Right lung (tissue), 5 donors: ENCODE measurements around the gene ZNF532. TPM values are rescaled to one million over a fixed set of nuclear protein-coding genes. Genes with fewer than 3 reads are reported as not detected.

Experiments used
- DNase-seq, 2 donors: peaks; one replicate each; pipeline ENCODE4 v3.0.0-alpha.2; 2013
- polyA plus RNA-seq, 5 donors: library from polyadenylated mRNA; unstranded; fragments of 120-200 nt; gene quantifications; one replicate each; pipeline versions ENCODE4 v1.2.1 to v1.2.3, GENCODE V29; 2013; ENCODE audit warnings: inconsistent platforms in 1 of 5, low replicate concordance in 1 of 5; ENCODE audit not compliant: insufficient read length in 5 of 5, insufficient read depth in 1 of 5

Gene ZNF532
- polyA plus RNA-seq, 5 donors, result 106 to 145 (median 144) TPM

DNA sequence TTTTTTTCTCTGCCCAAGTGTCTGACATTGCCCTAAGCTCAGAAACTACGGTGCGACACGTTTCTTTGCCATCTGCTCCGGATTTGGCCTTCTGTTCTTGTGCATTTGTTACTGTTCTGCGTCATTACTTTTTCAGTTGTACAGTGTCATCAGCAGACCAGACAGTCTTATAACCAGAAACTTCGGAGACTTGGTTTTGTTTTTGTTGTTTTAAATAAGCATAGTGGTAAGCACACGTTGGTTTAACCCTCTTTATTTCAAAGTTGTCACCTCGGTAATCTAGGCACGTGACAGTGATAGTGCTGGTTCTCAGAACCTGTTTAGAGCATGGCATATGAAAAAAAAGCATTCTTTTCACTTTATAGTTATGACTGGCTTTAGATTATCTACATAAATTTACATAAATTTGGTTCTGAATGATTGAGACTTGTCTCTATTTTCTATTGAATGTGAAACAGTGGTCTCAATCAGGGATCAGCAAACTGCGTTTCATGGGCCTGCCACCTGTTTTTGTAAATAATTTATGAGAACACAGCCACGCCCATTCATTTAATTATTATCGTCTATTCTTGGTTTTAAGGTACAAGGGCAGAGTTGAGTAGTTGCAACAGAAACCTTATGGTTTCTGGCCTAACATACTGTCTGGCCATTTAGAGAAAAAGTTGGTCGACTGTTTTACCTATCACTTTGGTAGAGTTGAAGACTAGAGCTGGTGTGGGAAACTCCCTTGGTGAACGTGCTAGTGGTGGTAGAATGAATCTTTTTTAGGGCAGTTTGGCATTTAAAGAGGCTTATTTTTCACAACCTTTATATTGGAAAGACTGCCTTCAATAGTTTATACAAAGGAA is 106.5 kb downstream of the ZNF532 start:
- DNase-seq, result no peak

DNA sequence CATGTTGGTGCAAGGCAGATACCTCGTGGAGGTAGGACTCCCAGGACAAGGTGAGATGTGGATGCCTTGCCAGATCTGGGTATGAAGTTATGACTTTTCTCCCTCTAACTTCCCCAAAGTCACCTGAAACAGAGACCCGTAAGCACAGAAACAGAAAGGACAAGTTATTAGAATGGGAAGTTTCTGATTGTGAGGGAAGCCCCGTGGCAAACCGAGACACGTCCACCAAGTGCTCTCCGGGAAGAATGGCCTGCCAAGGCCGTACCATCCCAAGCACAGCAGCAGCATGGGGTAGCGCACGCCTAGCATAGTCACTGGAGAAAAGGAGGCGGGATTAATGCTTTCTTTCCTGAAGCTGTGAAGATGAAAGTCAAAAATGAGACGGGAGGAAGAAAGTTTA is 110.6 kb downstream of the ZNF532 start:
- DNase-seq, result no peak

GRCh38 chr18:58975781-58976180 is 111.1 kb downstream of the ZNF532 start:
- no peak for DNase-seq

DNA sequence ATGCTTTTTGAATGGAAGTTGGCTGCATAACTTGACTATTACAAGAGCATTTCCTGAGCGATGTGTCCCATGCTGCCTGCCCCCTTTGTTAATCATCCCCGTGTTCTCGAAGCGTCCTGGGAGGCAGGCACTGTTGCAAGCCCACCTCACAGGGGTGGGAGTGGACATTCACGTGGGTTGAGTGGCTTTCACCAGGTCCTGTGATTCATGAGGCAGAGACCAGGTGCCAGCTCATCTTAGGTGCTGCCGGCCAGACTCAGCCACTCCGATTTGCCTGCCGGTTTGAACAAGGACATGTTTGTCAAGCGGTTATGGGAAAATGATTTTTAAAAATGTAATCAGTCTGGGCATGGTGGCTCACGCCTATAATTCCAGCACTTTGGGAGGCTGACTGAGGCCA is 112.5 kb downstream of the ZNF532 start:
- DNase-seq, result no peak

DNA sequence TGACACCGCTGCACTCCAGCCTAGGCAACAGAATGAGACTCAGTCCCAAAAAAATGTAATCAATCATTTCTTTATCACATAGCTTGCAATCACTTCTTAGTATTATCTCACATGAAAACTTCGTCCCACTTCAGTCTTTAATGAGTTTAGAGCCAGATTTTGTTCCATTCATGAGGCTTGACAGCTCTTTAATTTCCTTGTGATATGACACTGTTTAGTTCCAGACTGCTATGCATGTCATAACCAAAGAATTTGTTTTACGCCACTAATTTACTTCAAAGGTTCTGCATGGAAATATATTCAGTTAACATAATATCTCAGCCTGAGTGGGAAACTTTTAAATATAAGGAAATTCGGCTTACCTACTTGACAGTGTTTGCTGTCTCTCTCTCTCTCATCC is 113.1 kb downstream of the ZNF532 start:
- DNase-seq, result no peak

DNA sequence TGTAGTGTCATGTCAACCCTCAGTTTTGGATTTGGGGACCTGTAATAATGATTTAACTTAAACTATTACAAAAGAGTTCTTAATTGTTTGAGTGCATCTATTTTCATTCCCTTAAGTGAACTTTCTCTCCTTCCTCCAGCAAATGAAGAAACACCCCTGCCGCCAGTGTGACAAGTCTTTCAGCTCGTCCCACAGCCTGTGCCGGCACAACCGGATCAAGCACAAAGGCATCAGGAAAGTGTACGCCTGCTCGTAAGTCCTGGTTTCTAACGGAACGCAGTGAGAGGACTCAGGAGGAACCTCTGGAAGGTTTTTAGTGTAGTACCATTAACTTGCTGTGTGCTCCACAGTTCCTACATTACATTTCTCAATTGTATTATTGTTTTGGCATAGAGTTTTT is 114.2 kb downstream of the ZNF532 start:
- no peak for DNase-seq

DNA sequence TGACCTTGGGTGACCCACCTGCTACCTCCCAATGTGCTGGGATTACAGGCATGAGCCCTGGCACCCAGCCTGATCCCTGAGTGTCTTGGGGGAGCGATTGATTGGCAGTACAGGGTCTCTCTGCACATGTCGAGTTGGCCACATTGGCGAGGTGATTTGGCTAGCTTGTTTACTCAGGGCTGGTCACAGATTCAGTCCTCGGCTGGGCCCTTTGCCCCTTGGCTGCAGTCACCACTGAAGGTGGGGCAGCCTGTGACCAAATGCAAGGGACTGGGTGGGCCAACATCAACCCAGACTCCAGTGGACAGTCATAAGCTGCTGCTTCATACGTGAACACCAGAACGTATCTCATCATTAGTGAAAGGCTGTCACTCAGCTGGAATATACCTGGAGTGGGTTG is 114.9 kb downstream of the ZNF532 start:
- no peak for DNase-seq

DNA sequence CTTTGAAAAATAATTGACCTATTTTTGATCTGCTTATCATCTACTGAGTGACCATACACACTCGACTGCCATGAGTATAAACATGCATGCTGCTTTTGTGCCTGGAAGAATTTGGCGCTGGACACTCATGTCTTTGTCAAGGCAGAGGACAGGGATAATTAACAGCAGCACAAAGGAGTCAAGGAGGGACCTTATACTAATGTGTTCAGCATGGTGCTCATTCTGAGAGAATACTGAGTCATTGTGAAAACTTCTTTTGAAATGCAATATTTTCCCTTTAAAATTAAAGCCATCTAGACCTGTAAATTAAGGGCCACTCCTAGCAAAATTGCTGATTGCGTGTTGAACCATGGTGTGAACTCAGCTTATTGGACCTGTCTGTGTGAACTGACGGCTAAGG is 116.3 kb downstream of the ZNF532 start:
- DNase-seq, result no peak

DNA sequence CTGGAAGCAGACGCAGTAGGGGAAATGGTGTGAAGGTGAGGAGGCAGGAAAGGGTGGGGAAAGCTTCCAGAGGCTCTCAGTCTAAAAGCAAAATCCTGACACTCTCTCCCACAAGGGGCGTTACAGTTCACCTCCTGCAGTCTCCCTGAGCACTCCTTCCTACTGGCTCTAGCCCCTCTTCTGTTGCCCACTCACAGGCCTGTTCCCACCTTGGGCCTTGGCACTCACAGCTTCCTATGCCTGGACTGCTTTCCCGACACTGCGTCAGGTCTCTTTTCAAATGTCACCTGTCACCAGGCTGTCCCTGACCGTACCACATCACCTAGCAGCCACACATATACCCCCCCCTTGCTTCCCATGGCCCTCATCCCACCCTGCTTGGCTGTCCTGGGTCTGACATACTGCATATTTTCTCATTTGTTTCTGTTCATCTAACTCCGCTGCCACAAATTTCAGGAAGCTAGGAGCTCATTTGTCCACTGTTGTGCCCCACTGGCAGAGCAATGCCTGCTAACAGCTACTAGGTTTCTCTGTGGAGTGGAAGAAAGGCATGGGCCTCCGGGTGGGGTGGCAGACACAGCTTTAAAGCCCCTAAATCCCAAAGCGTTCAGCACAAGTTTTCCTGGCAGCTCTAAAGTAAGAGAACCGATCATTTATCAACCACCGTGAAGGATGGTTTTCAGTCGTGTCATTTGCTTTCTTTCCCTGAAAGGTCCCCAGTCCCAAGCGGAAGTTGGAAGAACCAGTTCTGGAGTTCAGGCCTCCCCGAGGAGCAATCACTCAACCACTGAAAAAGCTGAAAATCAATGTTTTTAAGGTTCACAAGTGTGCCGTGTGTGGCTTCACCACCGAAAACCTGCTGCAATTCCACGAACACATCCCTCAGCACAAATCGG is 118.8 kb downstream of the ZNF532 start:
- no peak for DNase-seq

DNA sequence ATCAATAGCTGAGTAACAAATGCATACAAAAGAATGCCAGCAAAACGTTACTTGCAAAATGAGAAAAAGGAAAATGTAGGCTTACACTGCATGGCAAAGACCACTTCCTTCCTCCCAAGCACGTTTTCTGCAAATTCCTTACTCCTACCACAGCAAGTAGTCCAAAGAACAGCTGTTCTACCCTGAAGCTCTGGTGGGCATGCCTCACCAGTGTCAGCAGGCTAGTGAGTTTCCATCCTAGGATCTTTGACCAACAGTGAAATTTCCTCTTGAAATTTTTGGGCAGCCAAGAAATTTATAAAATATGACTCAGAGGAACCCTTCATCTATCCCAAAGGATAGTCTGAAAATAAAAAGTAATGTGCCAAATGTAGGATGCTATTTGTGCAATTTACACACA is 123.9 kb downstream of the ZNF532 start:
- DNase-seq, result no peak

DNA sequence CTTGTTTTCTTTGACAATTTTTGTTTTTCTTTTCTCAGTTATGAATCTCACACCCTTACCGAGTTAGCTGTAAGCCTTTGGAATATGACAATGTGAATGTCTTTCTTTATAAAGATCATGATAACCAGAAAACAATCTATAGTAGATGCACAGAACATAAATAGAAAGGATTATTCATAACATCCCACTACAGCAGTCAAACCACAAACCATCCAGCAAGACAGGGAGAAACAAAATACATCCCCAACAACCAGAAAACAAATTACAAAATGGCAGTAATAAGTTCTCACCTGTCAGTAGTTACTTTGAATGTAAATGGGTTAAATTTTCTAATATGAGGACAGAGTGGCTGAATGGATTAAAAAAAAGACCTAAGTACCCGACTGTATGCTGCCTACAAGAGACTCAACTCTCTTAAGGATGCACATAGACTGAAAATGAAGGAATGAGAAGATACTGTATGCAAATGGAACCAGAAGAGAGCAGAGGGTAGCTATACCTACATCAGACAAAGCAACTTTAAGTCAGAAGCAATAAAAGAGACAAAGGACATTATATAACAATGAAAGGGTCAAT is 124.6 kb downstream of the ZNF532 start:
- no peak for DNase-seq

GRCh38 chr18:58990720-58991119 is 126.0 kb downstream of the ZNF532 start:
- DNase-seq, result no peak

- DNase-seq, result no peak
These were observed 126.6 kb downstream of the ZNF532 start for GRCh38 chr18:58991167-58991798.

- DNase-seq, result no peak
These were observed 127.9 kb downstream of the ZNF532 start for GRCh38 chr18:58992301-58993231.

- DNase-seq, result peak in 1 of 2 donors; percentile 34
These were observed 128.6 kb downstream of the ZNF532 start for GRCh38 chr18:58993260-58993659.

- DNase-seq, result no peak
These were observed 131.0 kb downstream of the ZNF532 start for GRCh38 chr18:58995663-58996062.

DNA sequence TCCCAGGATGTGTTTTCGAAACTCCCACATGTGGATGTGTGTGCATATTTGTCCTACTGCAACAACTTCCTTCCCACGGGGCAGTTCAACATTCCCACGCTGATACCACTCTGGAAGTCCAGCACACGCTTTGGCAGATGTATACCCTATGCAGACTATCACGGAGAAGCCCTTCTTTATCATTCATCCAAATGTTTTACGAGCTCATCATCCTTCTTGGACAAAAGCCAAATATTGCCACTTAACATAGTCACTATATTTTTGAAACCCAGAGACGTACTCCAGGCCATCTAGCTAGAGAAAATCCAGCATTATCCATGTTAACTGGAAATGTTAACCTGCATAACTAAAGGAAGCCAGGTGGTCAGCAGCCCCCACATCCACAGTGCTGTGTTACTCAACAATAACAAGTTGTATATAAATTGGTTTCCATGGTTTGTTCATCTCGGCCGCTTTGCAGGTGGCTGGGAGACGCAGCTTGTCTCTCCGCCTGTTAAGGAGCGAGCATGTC is 131.5 kb downstream of the ZNF532 start:
- no peak for DNase-seq

- no peak for DNase-seq
These were observed 132.0 kb downstream of the ZNF532 start for GRCh38 chr18:58996696-58997095.

DNA sequence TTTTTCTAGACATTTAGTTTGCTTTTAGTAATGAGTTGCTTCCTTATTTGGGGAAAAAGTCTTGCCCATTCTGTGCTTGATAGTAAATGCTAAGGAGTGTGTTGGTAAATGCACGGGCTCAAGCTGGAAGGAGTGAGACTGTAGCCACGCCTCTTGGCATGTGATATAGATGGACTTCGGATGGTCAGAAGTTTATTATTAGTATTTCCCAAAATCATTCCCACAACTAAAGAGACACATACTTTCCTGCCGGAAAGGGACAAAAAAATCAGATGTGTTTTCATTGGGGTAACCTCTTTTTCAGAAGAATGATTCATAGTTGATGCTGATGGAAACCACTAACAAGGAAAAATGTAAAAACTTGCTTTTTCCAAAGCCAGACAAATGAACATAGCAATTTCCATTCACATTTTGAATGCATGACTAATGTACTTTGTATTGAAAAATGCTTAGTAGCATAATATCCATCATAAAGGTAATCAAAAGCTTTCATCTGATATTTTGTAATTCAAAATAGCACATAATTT is 133.2 kb downstream of the ZNF532 start:
- DNase-seq, result peak; percentile 60 to 68
